ENCODE data around the gene HPN.

GRCh38 chr19:35105411-35106290, 64.1 kb downstream of the HPN start:
- no peak for TF ChIP-seq EZH2 (IDR thresholded peaks at IDR 0.05; ENCODE audit: borderline replicate concordance)
- no peak for TF ChIP-seq CTCF (IDR thresholded peaks at IDR 0.05; ENCODE audit: poor library complexity)
- TF ChIP-seq EZH2phosphoT487 (IDR thresholded peaks at IDR 0.05; ENCODE audit: low read depth, severe bottlenecking, unreplicated experiment), result no peak
